Spleen (tissue), 7 donors: ENCODE results near the gene STS.

Source experiments
- CTCF ChIP-seq, 11 experiments: fragments of 200-600 bp in 7 of 11; fragments of 450-650 bp in 4 of 11; sonication (generic) in 4 of 11; IDR thresholded peaks in 8 of 11; conservative IDR thresholded peaks in 3 of 11; 1 replicate in 7 of 11; 2 replicates in 4 of 11; pipeline versions ENCODE4 v1.4.0 to v1.8.0; 2016 to 2021; ENCODE audit warnings: antibody characterized with exemption in 11 of 11, inconsistent platforms in 4 of 11, mild to moderate bottlenecking in 1 of 11
- POLR2A ChIP-seq, 3 donors: fragments of 450-650 bp; IDR thresholded peaks; one replicate each; pipeline ENCODE4 v1.5.1; 2017; ENCODE audit warnings: antibody characterized with exemption in 3 of 3, mild to moderate bottlenecking in 1 of 3
- POLR2AphosphoS5 ChIP-seq, 3 donors: sonication (generic); formaldehyde crosslinking; IDR thresholded peaks; one replicate each; pipeline ENCODE4 v1.5.1; 2017; ENCODE audit warnings: antibody characterized with exemption in 3 of 3
- donor health status: DM: no; HTN: no; CAD: no; lungs with moderate emphysema.
- donor health status: DM: no; HTN: no; CAD: no.
- donor health status: DM: no; HTN: no; CAD: no.

GRCh38 chrX:7146020-7146702 lies 1.4 kb upstream of the STS start:
- TF ChIP-seq CTCF (IDR thresholded peaks at IDR 0.05 in 8 of 11, conservative IDR thresholded peaks at IDR 0.05 in 3 of 11) (no peak), POLR2A (IDR thresholded peaks at IDR 0.05) (no peak), POLR2AphosphoS5 (IDR thresholded peaks at IDR 0.05) (no peak)
